Tibial nerve (tissue), 3 donors: Measurements from ENCODE around the gene CDCP2.

Experiments used
- CTCF ChIP-seq, 5 experiments: fragments of 200-600 bp in 3 of 5; fragments of 450-650 bp in 2 of 5; sonication (generic) in 3 of 5; IDR thresholded peaks; one replicate each; pipeline ENCODE4 v1.5.1; 2016 to 2019; ENCODE audit warnings: antibody characterized with exemption in 5 of 5, mild to moderate bottlenecking in 3 of 5, moderate library complexity in 2 of 5
- POLR2A ChIP-seq, 2 donors: fragments of 450-650 bp; IDR thresholded peaks; one replicate each; pipeline ENCODE4 v1.6.1; 2017; ENCODE audit warnings: antibody characterized with exemption in 2 of 2, mild to moderate bottlenecking in 2 of 2, moderate library complexity in 2 of 2

DNA sequence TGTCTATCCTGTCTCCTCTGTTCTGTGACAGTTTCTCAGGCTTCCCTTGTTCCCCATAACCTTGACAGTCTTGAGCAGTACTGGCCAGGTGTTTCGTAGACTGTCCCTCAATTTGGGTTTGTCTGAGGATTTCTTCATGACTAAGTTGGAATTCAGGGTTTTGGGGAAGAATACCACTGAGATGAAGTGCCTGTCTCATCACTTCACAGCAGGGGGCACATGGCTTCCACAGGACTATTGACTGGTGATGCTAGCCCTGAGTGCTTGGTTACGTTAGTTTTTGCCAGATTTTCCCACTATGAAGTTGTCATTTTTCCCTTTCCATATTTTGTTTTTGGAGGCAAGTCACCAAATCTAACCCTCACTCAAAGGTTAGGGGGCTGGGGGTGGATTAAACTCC is 45.7 kb downstream of the CDCP2 start:
- TF ChIP-seq CTCF (IDR thresholded peaks at IDR 0.05): peak in 2 of 5 experiments; percentile 12
- no peak for TF ChIP-seq POLR2A (IDR thresholded peaks at IDR 0.05)
